GM21576 (cell line): Measurements from ENCODE around the gene ZBTB26.
"Not testable (repeated sequence)": the region's sequence is repeated elsewhere in the genome, so short reads cannot be mapped to it uniquely, and the experiment has no call there.

Experiments
- ATAC-seq: cut with Tn5 transposase; IDR thresholded peaks from one replicate; pipeline ENCODE4 v1.9.1; 2021; ENCODE audit warnings: mild to moderate bottlenecking, moderate library complexity; ENCODE audit not compliant: unreplicated experiment

The ZBTB26 gene

DNA sequence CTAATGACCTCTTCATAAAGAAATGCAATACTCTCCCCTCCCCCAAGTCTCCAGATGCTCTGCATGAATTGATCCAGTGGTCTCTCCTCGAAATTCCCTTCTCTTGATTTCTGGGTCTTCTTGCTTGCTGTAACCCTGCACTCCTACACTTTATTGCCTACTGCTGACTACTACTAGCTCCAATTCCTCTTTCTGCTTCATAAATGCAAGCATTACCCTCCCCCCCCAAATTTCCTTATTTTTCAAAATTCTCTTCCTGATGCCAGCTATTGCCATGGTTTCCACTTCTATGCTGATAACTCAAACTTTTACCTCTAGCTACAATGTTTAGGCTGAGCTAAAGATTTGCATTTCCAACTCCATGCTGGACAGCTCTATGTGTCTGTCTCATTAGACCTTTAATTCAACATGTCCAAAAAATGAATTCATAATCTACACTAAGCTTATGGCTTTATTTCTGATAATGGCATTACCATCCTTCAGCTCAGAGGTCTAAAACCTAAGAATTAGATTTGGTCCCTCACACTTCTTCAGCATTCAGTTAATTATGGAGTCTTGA lies 1.4 kb downstream of the ZBTB26 start:
- no peak for ATAC-seq

DNA sequence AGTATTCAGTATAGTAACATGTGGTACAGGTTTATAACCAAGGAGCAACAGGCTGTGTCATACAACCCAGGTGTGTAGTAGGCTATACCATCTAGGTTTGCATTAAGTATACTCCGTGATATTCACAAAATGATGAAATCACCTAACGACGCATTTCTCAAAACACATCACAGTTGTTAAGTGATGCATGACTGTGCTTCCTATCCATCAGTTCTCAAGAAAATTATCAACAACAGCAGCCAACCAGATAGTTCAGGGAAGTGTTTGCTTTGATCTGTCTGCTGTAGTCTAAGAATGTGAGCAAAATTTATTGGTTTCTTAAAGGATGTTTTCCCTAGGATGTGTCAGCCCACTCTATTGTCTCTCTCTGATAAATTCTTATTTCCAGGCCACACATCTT lies 7.4 kb downstream of the ZBTB26 start:
- ATAC-seq, result no peak

DNA sequence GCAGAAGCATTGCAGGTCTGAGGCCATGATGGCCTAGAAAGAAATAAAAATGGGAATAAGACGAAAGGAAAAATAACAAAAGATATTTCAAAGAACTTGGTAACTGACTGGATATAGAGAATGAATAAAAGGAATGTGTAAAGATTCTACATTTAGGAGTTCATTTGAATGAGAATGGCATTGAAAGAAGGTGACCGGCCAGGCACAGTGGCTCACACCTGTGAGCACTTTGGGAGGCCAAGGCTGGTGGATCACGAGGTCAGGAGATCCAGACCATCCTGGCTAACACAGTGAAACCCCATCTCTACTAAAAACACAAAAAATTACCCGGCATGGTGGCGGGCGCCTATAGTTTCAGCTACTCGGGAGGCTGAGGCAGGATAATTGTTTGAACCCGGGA lies 8.6 kb downstream of the ZBTB26 start:
- no peak for ATAC-seq

DNA sequence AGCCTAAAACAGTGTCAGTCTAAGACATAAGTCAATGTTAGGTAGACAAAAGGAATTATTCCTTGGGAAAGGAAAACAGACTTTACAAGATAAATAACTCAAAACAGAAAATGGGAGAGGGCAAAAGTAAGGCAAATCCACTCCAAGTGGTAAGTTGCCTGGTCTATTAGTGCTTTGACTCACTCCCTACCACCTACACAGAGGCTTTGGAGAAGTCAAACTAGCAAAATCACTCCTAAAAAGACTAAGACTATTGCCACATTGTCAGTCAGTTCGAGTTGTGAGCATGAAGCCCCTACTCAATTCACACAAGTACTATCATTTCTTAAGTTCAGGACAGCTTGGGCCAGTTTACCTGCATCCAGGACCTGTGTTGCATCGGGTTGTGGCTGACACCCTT lies 13.0 kb downstream of the ZBTB26 start:
- ATAC-seq, result no peak

DNA sequence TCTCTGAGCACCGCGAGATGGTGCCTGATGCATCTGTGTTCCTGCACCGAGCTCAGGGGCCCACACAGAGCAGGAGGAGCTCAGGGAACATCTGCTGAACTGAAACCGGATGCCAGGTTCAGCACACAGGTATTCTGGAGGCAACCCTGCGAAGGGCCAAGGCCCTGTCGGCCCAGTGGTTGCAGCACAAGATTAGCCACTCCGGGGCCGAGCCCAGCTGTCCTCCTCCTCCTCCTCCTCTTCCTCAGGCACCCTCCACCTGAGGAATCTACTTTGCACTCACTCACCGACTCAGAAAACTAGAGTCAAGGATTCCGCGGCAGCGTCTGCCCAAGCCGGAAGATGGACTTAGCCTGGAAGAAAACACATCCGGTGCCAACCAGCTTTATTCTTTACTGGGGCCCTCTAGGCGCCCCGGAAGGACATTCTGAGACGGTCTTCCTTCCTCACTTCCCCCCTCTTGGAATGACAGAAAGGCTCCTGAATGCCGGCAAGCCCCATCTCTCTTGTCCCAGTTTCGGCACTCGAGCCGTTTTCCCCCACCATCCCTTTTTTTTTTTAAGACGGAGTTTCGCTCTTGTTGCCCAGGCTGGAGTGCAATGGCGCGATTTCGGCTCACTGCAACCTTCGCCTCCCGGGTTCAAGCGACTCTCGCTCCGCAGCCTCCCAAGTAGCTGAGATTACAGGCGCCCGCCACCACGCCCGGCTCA lies 18.2 kb downstream of the ZBTB26 start, which contains the start of gene ZBTB6:
Gene ZBTB6, minus strand, starts transcription at position 360 of the 710 bp plus-strand sequence. CDS start 1,251 bp downstream, outside the sequence.
- ATAC-seq, result peak; percentile 98

DNA sequence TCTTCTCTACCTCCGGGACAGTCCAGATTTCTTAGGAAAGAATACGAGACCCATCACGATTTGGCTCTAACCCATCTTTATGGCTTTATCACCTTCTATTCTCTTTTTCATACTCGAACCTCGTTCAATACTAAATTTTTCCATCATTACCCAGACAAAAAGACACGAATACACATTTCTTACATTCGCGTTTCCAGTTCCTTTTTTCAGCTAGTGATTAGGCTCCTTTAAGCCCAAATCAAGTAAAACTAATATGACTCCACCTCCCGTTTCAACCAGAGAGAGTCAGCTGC lies 18.7 kb downstream of the ZBTB26 start:
- ATAC-seq, result no peak

DNA sequence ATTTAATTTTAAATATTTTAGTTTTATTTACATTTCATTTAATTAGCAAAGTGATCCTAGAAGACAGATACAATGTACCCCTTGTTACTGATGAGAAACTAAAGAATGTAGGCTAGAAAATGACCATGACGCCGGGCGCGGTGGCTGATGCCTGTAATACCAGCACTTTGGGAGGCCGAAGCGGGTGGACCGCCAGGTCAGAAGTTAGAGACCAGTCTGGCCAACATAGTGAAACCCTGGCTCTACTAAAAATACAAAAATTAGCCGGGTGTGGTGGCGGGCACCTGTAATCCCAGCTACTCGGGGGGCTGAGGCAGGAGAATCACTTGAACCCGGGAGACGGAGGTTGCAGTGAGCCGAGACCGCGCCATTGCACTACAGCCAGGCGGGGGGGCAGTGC lies 25.2 kb downstream of the ZBTB26 start:
- not testable (repeated sequence) for ATAC-seq

DNA sequence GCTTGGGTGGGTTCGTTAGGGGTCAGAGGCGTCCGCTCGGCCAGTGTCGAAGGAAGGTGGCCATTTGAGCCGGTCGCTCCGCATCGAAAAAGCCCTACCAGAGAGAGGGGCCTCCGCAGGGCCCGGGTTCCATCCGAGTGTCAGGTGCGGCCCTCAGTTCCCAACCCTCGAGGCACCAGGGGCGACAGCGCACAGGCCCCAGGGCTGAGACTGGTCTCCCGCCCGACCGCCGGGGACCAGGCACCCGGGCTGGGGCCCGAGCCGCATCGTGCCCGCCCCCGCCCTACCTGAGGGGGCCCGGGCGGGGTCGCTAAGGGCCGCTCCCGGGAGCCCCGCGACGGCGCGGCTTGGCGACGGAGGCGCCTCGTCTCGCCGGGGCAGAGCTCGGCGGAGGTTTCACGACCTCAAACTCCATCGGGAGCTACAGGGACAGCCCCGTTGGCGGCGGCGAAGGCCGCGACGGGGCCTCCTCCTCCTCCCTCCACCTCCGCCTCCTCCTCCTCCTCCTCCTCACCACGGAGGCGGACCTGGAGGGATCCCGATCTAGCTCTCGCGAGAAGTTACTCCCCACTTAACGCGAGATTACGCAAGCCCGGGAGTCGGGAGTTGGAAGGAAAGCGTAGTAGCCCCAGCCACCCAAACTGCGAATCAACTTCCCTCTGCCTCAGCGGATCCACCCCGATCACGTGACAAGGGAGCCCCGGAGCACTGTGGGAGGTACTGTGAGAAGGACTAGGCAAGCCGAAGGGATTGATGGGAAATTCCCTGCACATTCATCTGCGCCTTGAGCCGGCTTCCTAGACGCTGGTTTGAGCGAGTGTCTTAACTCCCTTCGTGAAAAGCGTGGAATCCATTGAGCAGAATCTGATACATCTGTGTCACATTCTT lies 26.2 kb downstream of the ZBTB26 start, which contains the start of gene RC3H2:
Gene RC3H2, minus strand, starts transcription at position 537 of the 888 bp plus-strand sequence. CDS start 7,850 bp downstream, outside the sequence.
- ATAC-seq, result peak; percentile 87

DNA sequence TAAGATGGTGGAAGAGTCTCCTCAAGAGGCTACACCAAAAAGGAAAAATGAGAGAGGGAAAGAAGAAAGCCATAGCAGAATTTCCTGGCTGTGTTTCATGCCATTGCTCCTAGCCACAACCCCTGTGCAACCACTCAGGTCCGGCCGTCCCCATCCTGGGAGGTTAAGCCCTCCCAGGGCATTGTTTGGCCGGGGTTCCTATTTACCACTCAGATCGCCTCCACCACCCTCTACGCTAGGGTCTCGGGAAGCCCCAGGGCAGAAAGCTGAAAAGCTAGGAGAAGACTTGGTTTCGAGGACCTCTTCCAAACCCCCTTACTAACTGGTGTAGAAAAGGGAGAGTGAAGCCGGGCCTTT lies 26.9 kb downstream of the ZBTB26 start:
- ATAC-seq, result peak; percentile 36

DNA sequence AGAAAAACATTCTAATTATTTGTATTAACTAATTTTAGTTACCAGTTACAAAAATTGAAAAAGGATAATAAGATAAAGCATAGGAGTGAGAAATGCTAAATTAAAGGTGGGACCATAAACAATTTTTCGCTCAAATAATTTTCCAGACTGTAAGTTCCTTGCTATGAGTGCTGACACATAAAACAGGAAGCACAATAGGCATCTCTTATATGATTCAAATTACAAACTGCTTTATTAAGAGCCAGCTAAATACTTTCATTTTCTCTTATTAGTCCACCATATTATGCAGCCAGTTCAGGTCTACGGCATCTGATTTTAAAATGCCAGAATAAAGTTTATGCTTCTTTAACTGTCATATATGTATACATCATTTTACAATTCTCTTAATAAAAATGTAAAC lies 30.5 kb downstream of the ZBTB26 start:
- no peak for ATAC-seq

DNA sequence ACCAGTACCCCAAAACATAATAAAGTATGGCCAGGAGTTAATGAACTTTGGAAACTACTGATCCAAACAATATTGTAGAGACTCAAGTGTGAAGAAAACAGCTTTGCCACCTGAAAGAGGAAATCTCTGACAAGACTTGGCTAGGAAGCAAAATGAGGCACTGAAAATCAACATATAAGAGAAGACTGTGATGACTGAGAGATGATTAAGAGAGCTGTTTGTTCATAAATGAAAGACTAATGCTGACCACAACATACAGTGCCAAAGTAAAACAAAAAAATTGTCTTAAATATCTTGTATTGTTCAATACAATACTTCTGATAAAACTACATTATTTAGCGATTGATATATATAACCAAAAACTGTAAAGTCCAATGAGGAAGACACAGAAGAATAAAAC lies 33.3 kb downstream of the ZBTB26 start:
- ATAC-seq, result no peak

DNA sequence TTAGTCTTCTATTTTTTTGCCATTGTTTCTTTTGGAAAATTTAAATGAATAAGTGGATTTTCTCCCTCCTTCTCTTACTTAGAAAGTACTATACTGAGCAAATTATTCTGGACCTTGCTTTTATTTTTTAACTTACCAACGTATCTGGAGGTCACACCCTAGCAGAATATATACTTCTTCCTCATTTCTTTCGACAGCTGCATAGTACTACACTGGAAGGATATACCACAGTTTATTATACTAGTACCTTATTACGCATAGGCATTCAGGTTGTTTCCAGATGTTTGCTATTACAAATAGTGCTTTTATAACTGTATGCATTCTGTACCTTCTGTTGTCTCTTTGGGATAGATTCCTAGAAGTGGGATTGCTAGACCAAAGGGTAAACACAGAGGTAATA lies 42.8 kb downstream of the ZBTB26 start:
- ATAC-seq, result no peak

DNA sequence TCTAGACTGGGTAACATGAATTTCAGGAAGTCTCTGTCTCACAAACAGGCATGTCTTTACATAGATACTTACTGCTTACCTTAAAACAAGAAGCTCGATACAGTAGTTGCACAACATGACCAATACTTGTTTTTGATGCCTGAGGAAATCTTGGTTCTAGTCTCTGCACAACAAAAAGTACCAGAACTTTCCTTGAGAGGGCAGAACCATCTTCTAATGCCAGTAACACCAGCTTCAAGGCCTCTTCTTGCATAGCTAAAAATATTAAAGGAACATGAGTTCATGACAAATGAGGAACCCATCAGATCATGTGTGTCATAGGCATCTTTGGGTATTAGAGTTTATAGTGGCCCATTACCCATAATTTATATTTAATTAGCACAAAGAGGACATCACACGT lies 48.2 kb downstream of the ZBTB26 start:
- no peak for ATAC-seq

DNA sequence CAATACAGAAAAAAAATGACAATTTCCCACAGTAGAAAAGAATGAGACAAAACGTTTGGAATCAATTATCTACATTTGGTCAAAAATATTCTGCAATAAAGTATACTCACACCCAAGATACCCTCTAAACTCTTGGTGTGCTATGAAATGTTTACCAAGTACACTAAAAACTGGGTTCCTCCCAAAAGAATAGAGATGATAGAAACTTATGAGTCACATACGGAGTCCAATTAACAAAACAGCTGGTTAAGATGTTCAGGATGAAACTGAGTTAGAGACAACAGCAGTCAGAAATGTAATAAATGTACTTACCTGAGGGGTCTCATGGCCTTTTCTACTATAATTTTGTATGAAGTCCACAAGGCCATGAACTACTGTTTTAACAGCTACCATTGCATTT lies 51.9 kb downstream of the ZBTB26 start:
- ATAC-seq, result no peak

DNA sequence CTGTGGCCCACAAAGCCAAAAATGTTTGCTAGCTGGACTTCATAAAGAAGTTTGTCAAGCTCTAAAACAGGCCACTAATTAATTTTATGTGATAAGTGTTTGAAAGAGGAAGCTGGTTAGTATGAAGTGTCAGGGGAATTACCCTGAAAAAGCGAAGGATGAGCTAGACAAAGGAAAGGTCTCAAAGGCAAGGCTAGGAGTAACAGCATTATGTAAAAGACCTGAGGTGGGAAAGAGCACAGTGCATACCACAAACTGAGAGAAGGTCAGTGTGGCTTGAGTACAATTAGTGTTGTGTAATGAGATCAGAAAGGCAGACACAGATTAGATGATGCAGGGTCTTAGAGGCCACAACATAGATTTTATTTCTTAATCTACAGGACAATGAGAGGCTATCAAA lies 55.8 kb downstream of the ZBTB26 start:
- ATAC-seq, result no peak

DNA sequence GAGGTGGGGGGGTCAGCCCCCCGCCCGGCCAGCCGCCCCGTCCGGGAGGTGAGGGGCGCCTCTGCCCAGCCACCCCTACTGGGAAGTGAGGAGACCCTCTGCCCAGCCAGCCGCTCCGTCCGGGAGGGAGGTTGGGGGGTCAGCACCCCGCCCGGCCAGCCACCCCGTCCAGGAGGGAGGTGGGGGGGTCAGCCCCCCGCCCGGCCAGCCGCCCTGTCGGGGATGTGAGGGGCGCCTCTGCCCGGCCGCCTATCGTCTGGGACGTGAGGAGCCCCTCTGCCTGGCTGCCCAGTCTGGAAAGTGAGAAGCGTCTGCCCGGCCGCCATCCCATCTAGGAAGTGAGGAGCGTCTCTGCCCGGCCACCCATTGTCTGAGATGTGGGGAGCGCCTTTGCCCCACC lies 64.0 kb downstream of the ZBTB26 start:
- not testable (repeated sequence) for ATAC-seq

DNA sequence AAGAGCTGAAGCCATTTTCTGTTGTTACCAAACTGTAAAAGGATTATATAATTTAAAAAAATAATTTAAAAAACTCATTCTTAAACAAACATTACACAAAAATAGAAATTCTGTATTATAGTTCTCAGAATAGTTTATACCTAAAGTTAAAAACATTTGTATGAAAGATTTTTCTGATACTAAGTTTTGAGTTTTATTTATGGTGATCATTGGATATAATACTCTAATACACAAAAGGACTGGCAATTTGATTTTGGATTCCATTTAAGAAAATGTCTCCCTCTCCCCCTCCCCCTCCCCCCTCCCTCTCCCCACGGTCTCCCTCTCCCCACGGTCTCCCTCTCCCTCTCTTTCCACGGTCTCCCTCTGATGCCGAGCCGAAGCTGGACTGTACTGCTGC lies 65.2 kb downstream of the ZBTB26 start:
- ATAC-seq, result no peak
